GM12878 (cell line): Measurements from ENCODE around the gene TGFBR3. TPM values are rescaled to one million over a fixed set of nuclear protein-coding genes. Genes with fewer than 3 reads are reported as not detected.

Source experiments
- BCL11A ChIP-seq: IDR thresholded peaks from 2 replicates; pipeline ENCODE4 v1.6.1; 2011; ENCODE audit warnings: low read depth, low read length
- BHLHE40 ChIP-seq, 2 experiments: fragments of 450-650 bp in 1 of 2; IDR thresholded peaks; 2 replicates each; pipeline ENCODE4 v1.6.1; 2011 to 2017; ENCODE audit warnings: low read depth in 2 of 2, borderline replicate concordance in 1 of 2, improper control_type of control experiment in 1 of 2, low read length in 1 of 2, mild to moderate bottlenecking in 1 of 2
- CBFB ChIP-seq: IDR thresholded peaks from 2 replicates; pipeline ENCODE4 v1.6.1; 2016; ENCODE audit warnings: antibody characterized with exemption, low read depth
- CREM ChIP-seq: IDR thresholded peaks from 2 replicates; pipeline ENCODE4 v1.6.1; 2014; ENCODE audit warnings: antibody characterized with exemption, low read depth
- EED ChIP-seq: sonication (generic); IDR thresholded peaks from 2 replicates; pipeline ENCODE4 v1.6.1; 2016; ENCODE audit warnings: antibody characterized with exemption, low read depth
- FOXM1 ChIP-seq: IDR thresholded peaks from 2 replicates; pipeline ENCODE4 v1.6.1; 2012; ENCODE audit warnings: low read depth, mild to moderate bottlenecking, inconsistent platforms, low read length, moderate library complexity
- IKZF1 ChIP-seq: fragments of 450-650 bp; conservative IDR thresholded peaks from 2 replicates; pipeline ENCODE4 v1.6.1; 2017; ENCODE audit warnings: antibody characterized with exemption, mild to moderate bottlenecking
- IKZF2 ChIP-seq, 2 experiments: fragments of 450-650 bp; IDR thresholded peaks; 2 replicates each; pipeline ENCODE4 v1.6.1; 2017; ENCODE audit warnings: mild to moderate bottlenecking in 2 of 2, moderate library complexity in 2 of 2
- MAX ChIP-seq: IDR thresholded peaks from 2 replicates; pipeline ENCODE4 v1.6.1; 2012; ENCODE audit warnings: low read depth, low read length, improper control_type of control experiment
- MEF2A ChIP-seq: IDR thresholded peaks from 2 replicates; pipeline ENCODE4 v1.6.1; 2011; ENCODE audit warnings: low read depth, mild to moderate bottlenecking, low read length, moderate library complexity; ENCODE audit not compliant: insufficient read depth
- NFIC ChIP-seq: IDR thresholded peaks from 2 replicates; pipeline ENCODE4 v1.6.1; 2012; ENCODE audit warnings: low read depth, mild to moderate bottlenecking, inconsistent platforms, low read length, moderate library complexity
- NR2F1 ChIP-seq: fragments of 450-650 bp; conservative IDR thresholded peaks from 2 replicates; pipeline ENCODE4 v1.6.1; 2017; ENCODE audit warnings: mild to moderate bottlenecking
- PAX5 ChIP-seq: IDR thresholded peaks from 2 replicates; pipeline ENCODE4 v1.6.1; 2011; ENCODE audit warnings: low read depth, low read length, borderline replicate concordance
- PML ChIP-seq: IDR thresholded peaks from 2 replicates; pipeline ENCODE4 v1.6.1; 2012; ENCODE audit warnings: low read length, inconsistent platforms
- RUNX3 ChIP-seq: IDR thresholded peaks from 2 replicates; pipeline ENCODE4 v1.6.1; 2012; ENCODE audit warnings: low read length, inconsistent platforms
- SIN3A ChIP-seq: IDR thresholded peaks from 2 replicates; pipeline ENCODE4 v1.6.1; 2012; ENCODE audit warnings: low read depth, low read length, improper control_type of control experiment
- STAT1 ChIP-seq: fragments of 450-650 bp; conservative IDR thresholded peaks from 2 replicates; pipeline ENCODE4 v1.6.1; 2014; ENCODE audit warnings: antibody characterized with exemption, mild to moderate bottlenecking
- WRNIP1 ChIP-seq: IDR thresholded peaks from 2 replicates; pipeline ENCODE4 v1.6.1; 2011; ENCODE audit warnings: low read depth, low read length, improper control_type of control experiment, borderline replicate concordance
- ZNF217 ChIP-seq: fragments of 450-650 bp; IDR thresholded peaks from 2 replicates; pipeline ENCODE4 v1.6.1; 2017; ENCODE audit warnings: antibody characterized with exemption, mild to moderate bottlenecking
- ZNF274 ChIP-seq: IDR thresholded peaks from one replicate; pipeline ENCODE4 v1.8.0; 2011; ENCODE audit not compliant: insufficient read length, insufficient read depth
- polyA plus RNA-seq, 11 experiments: library from polyadenylated mRNA; depleted of rRNA in 4 of 11; unstranded in 6 of 11; stranded (reverse) in 5 of 11; fragments of >200 nt; fragmentation: Nextera tagmentation in 4 of 11; fragmentation: Illumina TruSeq in 1 of 11; extraction: Ambion mirVana in 4 of 11; extraction: Trizol in 1 of 11; gene quantifications; 1 replicate in 1 of 11; 2 replicates in 10 of 11; pipeline versions ENCODE4 v1.2.1 to v1.2.3, GENCODE V29; 2011 to 2016; ENCODE audit warnings: inconsistent platforms in 2 of 11, missing spikeins in 2 of 11, low read depth in 1 of 11
- total RNA-seq, 4 experiments: library from RNA; depleted of rRNA in 3 of 4; stranded (reverse); fragments of >200 nt in 3 of 4; fragmentation: Illumina TruSeq in 1 of 4; extraction: Trizol in 1 of 4; gene quantifications; 2 replicates each; pipeline versions ENCODE4 v1.2.1 to v1.2.3, GENCODE V29; 2013 to 2021

The TGFBR3 gene
- total and polyA plus RNA-seq, 10 of the 15 experiments (the other 5 are each of a cell fraction or from before 2014, with no cell fraction given) = 2.7 to 16.5 (median 12.6) TPM

- peak; percentile 80; the same call in 1 of the 2 replicates for TF ChIP-seq FOXM1
- peak; percentile 19; the same call in 1 of the 2 replicates for TF ChIP-seq PAX5
- TF ChIP-seq EED = peak; percentile 100
- TF ChIP-seq BCL11A = peak; percentile 66; the same call in 1 of the 2 replicates
- TF ChIP-seq SIN3A = no peak
- no peak for TF ChIP-seq WRNIP1
- TF ChIP-seq CREM = peak; percentile 63
- peak; percentile 92 for TF ChIP-seq NFIC
- peak; percentile 88 for TF ChIP-seq NR2F1
- no peak for TF ChIP-seq STAT1
- TF ChIP-seq IKZF2 (IDR thresholded peaks at IDR 0.05) = peak; percentile 92 to 93
- TF ChIP-seq IKZF1 = peak; percentile 83
- peak in 1 of 2 experiments; percentile 27; a peak in 1 of 4 replicates for TF ChIP-seq BHLHE40 (IDR thresholded peaks at IDR 0.05; ENCODE audit: borderline replicate concordance in 1 of 2, low read depth in 2 of 2, low read length in 1 of 2)
- TF ChIP-seq RUNX3 = peak; percentile 100
- TF ChIP-seq MAX = no peak
- no peak for TF ChIP-seq ZNF274
- TF ChIP-seq PML = 0 out of 2 replicates have a peak, but pooled peaks have one; percentile 29
- peak; percentile 70 for TF ChIP-seq MEF2A
- peak; percentile 94 for TF ChIP-seq CBFB
- no peak for TF ChIP-seq ZNF217
Observed at GRCh38 chr1:91872559-91873081, 13.3 kb downstream of the TGFBR3 start (continued).
